Right atrium auricular region (tissue), 2 donors: ENCODE data around the gene GRK2. TPM values are rescaled to one million over a fixed set of nuclear protein-coding genes. Genes with fewer than 3 reads are reported as not detected.

ENCODE experiments used
- DNase-seq: peaks from one replicate; pipeline ENCODE4 v3.0.0-alpha.2; 2019; ENCODE audit warnings: low spot score
- H3K27ac ChIP-seq, 2 donors: fragments of 200-600 bp; sonication (generic); 1 replicate in 1 of 2; 2 replicates in 1 of 2; pipeline ENCODE4 v1.5.1; 2016 to 2019
- H3K27me3 ChIP-seq, 2 donors: fragments of 200-600 bp; sonication (generic); one replicate each; pipeline versions ENCODE4 v1.5.1 to v1.6.0; 2017 to 2019
- H3K36me3 ChIP-seq: fragments of 200-600 bp; sonication (generic); one replicate; pipeline ENCODE4 v1.5.1; 2016
- H3K4me1 ChIP-seq, 2 donors: fragments of 200-600 bp; sonication (generic); one replicate each; pipeline versions ENCODE4 v1.5.1 to v1.6.0; 2017 to 2019
- H3K4me3 ChIP-seq, 2 donors: fragments of 200-600 bp; sonication (generic); 1 replicate in 1 of 2; 2 replicates in 1 of 2; pipeline ENCODE4 v1.5.1; 2017 to 2019; ENCODE audit warnings: mild to moderate bottlenecking in 1 of 2, moderate library complexity in 1 of 2
- H3K9me3 ChIP-seq, 2 donors: fragments of 200-600 bp; sonication (generic); one replicate each; pipeline ENCODE4 v1.5.1; 2019
- total RNA-seq, 2 donors: library from RNA; depleted of rRNA; stranded (reverse); fragments of >200 nt; gene quantifications; one replicate each; pipeline ENCODE4 v1.1.0, GENCODE V29; 2016
- TF ChIP-seq, protein P1 (sequence below), 2 donors: fragments of 200-600 bp; sonication (generic); IDR thresholded peaks; one replicate each; pipeline ENCODE4 v1.5.1; 2019; ENCODE audit warnings: antibody characterized with exemption in 2 of 2

Gene GRK2
- total RNA-seq, 2 donors from 2014 or later = 52.7 to 55.9 TPM

DNA sequence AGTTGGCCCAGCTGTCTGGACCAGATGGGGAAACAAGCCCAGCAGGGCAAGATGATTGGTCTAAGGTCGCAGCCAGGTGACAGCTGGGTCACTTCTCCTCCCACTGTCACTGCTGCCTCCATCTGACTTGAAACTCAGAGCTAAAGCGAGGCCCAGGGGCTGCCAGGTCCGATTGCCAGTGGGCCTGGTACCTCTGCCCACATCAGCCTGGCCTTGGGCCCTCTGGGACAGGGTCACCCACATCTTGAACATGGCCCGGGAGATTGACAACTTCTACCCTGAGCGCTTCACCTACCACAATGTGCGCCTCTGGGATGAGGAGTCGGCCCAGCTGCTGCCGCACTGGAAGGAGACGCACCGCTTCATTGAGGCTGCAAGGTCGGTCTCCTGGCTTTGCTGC is 42.9 kb downstream of the GRK2 start:
- Histone ChIP-seq H3K4me3 (no peak overlapping the region), H3K9me3 (no peaks in the 10 kb centered on the region), H3K27ac (no peak overlapping the region), H3K36me3 (peaks cover 9% of the 10 kb centered on the region), H3K4me1 (peaks cover 0 to 9% of the 10 kb centered on the region in 2 donors), H3K27me3 (no peaks in the 10 kb centered on the region)
- TF ChIP-seq, protein P1, sequence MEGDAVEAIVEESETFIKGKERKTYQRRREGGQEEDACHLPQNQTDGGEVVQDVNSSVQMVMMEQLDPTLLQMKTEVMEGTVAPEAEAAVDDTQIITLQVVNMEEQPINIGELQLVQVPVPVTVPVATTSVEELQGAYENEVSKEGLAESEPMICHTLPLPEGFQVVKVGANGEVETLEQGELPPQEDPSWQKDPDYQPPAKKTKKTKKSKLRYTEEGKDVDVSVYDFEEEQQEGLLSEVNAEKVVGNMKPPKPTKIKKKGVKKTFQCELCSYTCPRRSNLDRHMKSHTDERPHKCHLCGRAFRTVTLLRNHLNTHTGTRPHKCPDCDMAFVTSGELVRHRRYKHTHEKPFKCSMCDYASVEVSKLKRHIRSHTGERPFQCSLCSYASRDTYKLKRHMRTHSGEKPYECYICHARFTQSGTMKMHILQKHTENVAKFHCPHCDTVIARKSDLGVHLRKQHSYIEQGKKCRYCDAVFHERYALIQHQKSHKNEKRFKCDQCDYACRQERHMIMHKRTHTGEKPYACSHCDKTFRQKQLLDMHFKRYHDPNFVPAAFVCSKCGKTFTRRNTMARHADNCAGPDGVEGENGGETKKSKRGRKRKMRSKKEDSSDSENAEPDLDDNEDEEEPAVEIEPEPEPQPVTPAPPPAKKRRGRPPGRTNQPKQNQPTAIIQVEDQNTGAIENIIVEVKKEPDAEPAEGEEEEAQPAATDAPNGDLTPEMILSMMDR (IDR thresholded peaks at IDR 0.05) = no peak
- no peak for DNase-seq

DNA sequence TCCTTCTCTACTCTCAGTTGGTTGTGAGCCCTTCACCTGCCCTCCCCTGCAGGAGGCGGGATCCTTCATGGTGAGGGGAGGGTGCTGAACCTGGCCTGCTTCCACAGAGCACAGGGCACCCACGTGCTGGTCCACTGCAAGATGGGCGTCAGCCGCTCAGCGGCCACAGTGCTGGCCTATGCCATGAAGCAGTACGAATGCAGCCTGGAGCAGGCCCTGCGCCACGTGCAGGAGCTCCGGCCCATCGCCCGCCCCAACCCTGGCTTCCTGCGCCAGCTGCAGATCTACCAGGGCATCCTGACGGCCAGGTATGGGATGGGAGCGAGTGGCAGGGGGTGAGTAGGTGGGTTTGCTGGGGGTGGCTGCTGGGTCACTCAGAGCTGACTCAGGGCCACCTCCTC is 43.4 kb downstream of the GRK2 start:
- H3K27me3 ChIP-seq = no peaks in the 10 kb centered on the region
- H3K36me3 ChIP-seq = peaks cover 9% of the 10 kb centered on the region
- peaks cover 0 to 4% of the 10 kb centered on the region in 2 donors for H3K4me1 ChIP-seq
- no peak for DNase-seq
- no peaks in the 10 kb centered on the region for H3K9me3 ChIP-seq
- TF ChIP-seq, protein P1 (IDR thresholded peaks at IDR 0.05) = no peak
- H3K4me3 ChIP-seq = no peak overlapping the region
- H3K27ac ChIP-seq = no peak overlapping the region

DNA sequence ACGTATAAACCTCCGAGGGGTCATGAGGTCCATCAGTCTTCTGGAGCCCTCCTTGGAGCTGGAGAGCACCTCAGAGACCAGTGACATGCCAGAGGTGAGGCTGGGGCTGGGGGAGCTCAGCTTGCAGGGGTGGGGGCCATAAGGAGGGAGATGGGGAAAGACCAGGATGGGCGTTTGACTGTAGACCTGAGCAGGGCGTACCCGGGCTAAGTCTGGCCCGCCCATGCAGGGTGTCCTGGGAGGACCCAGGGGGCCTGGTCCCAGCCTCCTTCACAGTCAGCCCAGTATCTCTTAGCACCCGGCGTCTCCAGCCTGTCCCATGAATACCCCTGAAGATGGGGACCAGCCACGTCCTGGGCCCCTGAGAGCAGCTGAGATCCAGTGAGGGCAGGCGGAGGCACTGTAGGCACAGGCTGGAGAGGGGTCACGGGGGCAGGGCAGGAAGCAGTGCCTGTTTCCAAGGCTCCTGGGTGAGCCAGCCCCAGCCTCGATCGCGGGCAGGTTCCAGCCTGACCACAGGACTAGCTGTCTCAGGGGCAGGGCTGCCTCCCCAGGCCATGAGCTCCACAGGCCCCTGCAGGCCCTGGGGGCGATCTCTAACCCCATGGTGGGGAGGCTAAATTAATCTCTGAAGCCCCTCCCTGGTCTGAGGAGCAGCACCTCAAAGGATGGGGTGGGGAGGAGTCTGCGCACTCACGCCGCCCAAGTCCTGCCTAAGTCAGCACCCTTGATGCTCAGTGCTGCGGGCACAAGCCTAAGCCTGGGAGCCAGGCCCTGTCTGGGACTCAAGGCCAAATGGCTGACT is 44.2 kb downstream of the GRK2 start:
- no peaks in the 10 kb centered on the region for H3K27me3 ChIP-seq

DNA sequence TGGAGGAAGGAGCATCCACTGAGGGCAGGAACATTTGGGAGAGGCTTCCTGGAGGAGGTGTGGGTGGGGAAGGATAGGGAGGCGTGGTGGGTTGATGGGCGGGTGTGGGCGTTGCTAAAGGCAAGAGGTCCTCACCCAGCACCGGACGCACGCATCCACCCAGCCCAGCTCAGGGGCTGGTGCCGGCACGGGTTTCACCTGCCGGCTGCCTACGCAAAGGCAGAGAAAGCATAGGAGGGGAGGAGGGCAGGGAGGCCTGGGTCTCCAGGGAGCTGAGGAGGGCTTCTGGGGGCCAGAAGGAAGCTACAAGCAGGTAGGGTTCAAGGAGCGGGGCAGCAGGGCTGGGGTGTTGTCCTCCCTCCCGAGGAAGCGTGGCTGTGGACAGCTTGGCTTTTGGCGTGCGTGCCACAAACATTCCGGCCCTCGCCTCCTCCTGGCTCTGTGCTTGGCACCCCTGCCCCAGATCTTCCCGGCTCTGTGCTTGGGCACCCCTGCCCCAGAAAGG is 44.8 kb downstream of the GRK2 start:
- TF ChIP-seq, protein P1 (IDR thresholded peaks at IDR 0.05) = no peak
- DNase-seq = no peak
- H3K4me3 ChIP-seq = no peak overlapping the region
- no peaks in the 10 kb centered on the region for H3K4me1 ChIP-seq
- peaks cover 9% of the 10 kb centered on the region for H3K36me3 ChIP-seq
- no peaks in the 10 kb centered on the region for H3K9me3 ChIP-seq
- no peak overlapping the region for H3K27ac ChIP-seq
- no peaks in the 10 kb centered on the region for H3K27me3 ChIP-seq

More for the DNA sequence above, 44.2 kb downstream of the GRK2 start:
- no peak overlapping the region for H3K4me3 ChIP-seq
- H3K36me3 ChIP-seq = peaks cover 9% of the 10 kb centered on the region
- TF ChIP-seq, protein P1 (IDR thresholded peaks at IDR 0.05) = no peak
- no peaks in the 10 kb centered on the region for H3K4me1 ChIP-seq
- DNase-seq = no peak
- H3K27ac ChIP-seq = no peak overlapping the region
- H3K9me3 ChIP-seq = no peaks in the 10 kb centered on the region

DNA sequence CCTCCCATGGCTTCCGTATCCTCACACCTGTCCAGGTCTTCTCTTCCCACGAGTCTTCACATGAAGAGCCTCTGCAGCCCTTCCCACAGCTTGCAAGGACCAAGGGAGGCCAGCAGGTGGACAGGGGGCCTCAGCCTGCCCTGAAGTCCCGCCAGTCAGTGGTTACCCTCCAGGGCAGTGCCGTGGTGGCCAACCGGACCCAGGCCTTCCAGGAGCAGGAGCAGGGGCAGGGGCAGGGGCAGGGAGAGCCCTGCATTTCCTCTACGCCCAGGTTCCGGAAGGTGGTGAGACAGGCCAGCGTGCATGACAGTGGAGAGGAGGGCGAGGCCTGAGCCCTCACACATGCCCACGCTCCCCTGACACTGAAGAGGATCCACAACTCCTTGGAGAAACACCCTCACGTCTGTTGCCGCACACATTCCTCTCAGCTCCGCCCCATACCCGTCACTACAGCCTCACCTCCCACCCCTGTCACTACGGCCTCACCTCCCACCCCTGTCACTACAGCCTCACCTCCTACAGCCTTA is 45.3 kb downstream of the GRK2 start:
- no peaks in the 10 kb centered on the region for H3K27me3 ChIP-seq
- peaks cover 0 to 4% of the 10 kb centered on the region in 2 donors for H3K4me1 ChIP-seq
- peaks cover 9% of the 10 kb centered on the region for H3K36me3 ChIP-seq
- no peak overlapping the region for H3K4me3 ChIP-seq
- H3K27ac ChIP-seq = no peak overlapping the region
- TF ChIP-seq, protein P1 (IDR thresholded peaks at IDR 0.05) = no peak
- H3K9me3 ChIP-seq = no peaks in the 10 kb centered on the region
- no peak for DNase-seq
